H9 (cell line): ENCODE measurements around the gene SIRPD. TPM values are rescaled to one million over a fixed set of nuclear protein-coding genes. Genes with fewer than 3 reads are reported as not detected.

Experiments
- DNase-seq: peaks from one replicate; pipeline ENCODE4 v3.0.0-alpha.2; 2017
- H2AFZ ChIP-seq: one replicate; pipeline ENCODE4 v1.6.1; 2013; ENCODE audit warnings: mild to moderate bottlenecking, low read length, control low read depth, moderate library complexity
- H2AK5ac ChIP-seq: 2 replicates; pipeline ENCODE4 v1.6.1; 2013; ENCODE audit warnings: low read length, control low read depth, mixed read lengths; ENCODE audit not compliant: insufficient read length
- H2BK120ac ChIP-seq: one replicate; pipeline ENCODE4 v1.6.1; 2013; ENCODE audit warnings: low read depth, mild to moderate bottlenecking, low read length, control low read depth, inconsistent platforms; ENCODE audit not compliant: poor library complexity, severe bottlenecking
- H2BK12ac ChIP-seq: 2 replicates; pipeline ENCODE4 v1.6.1; 2013; ENCODE audit warnings: low read length, control low read depth, mixed read lengths, low read depth; ENCODE audit not compliant: insufficient read length
- H2BK15ac ChIP-seq: 2 replicates; pipeline ENCODE4 v1.6.1; 2013; ENCODE audit warnings: low read depth, low read length, control low read depth
- H2BK20ac ChIP-seq: one replicate; pipeline ENCODE4 v1.6.1; 2013; ENCODE audit warnings: low read depth, mild to moderate bottlenecking, low read length, control low read depth, inconsistent platforms; ENCODE audit not compliant: poor library complexity, severe bottlenecking
- H2BK5ac ChIP-seq: 2 replicates; pipeline ENCODE4 v1.6.1; 2013; ENCODE audit warnings: low read length, control low read depth, mixed read lengths; ENCODE audit not compliant: insufficient read length
- H3K14ac ChIP-seq: 2 replicates; pipeline ENCODE4 v1.6.1; 2013; ENCODE audit warnings: low read length, control low read depth; ENCODE audit not compliant: insufficient read depth
- H3K18ac ChIP-seq: 2 replicates; pipeline ENCODE4 v1.6.1; 2013; ENCODE audit warnings: low read depth, mild to moderate bottlenecking, mixed read lengths, low read length, control low read depth; ENCODE audit not compliant: insufficient read length
- H3K23ac ChIP-seq: 2 replicates; pipeline ENCODE4 v1.6.1; 2013; ENCODE audit warnings: low read length, control low read depth, mixed read lengths, low read depth; ENCODE audit not compliant: insufficient read length
- H3K23me2 ChIP-seq: 2 replicates; pipeline ENCODE4 v1.6.1; 2013; ENCODE audit warnings: low read depth, mild to moderate bottlenecking, mixed read lengths, low read length, control low read depth; ENCODE audit not compliant: insufficient read length, poor library complexity, severe bottlenecking
- H3K27ac ChIP-seq: 2 replicates; pipeline ENCODE4 v1.5.1; 2013; ENCODE audit warnings: low read length, control low read depth, mixed read lengths, low read depth; ENCODE audit not compliant: insufficient read length
- H3K27me3 ChIP-seq: 2 replicates; pipeline ENCODE4 v1.6.1; 2013; ENCODE audit warnings: low read length, control low read depth, inconsistent platforms; ENCODE audit not compliant: insufficient read depth
- H3K4ac ChIP-seq: 2 replicates; pipeline ENCODE4 v1.6.1; 2013; ENCODE audit warnings: low read depth, mild to moderate bottlenecking, control low read depth, inconsistent platforms, low read length, moderate library complexity
- H3K4me1 ChIP-seq: 2 replicates; pipeline ENCODE4 v1.6.1; 2013; ENCODE audit warnings: low read length, control low read depth, inconsistent platforms; ENCODE audit not compliant: insufficient read depth
- H3K4me2 ChIP-seq: 2 replicates; pipeline ENCODE4 v1.6.1; 2013; ENCODE audit warnings: low read length, control low read depth, mixed read lengths; ENCODE audit not compliant: insufficient read length, insufficient read depth
- H3K56ac ChIP-seq: 2 replicates; pipeline ENCODE4 v1.6.1; 2013; ENCODE audit warnings: low read depth, mild to moderate bottlenecking, mixed read lengths, low read length, control low read depth; ENCODE audit not compliant: insufficient read length
- H3K79me1 ChIP-seq: 2 replicates; pipeline ENCODE4 v1.6.1; 2013; ENCODE audit warnings: low read depth, mild to moderate bottlenecking, moderate library complexity, low read length, control low read depth, inconsistent platforms; ENCODE audit not compliant: insufficient read depth, poor library complexity, severe bottlenecking
- H3K79me2 ChIP-seq: 2 replicates; pipeline ENCODE4 v1.6.1; 2013; ENCODE audit warnings: low read length, control low read depth, inconsistent platforms; ENCODE audit not compliant: insufficient read depth
- H3K9ac ChIP-seq: 2 replicates; pipeline ENCODE4 v1.6.1; 2013; ENCODE audit warnings: low read length, control low read depth, mixed read lengths; ENCODE audit not compliant: insufficient read length; ENCODE audit errors: extremely low read depth
- H3K9me3 ChIP-seq: one replicate; pipeline ENCODE4 v1.6.1; 2013; ENCODE audit warnings: low read depth, low read length, inconsistent platforms; ENCODE audit not compliant: control insufficient read depth
- H3T11ph ChIP-seq: one replicate; pipeline ENCODE4 v1.6.1; 2013; ENCODE audit warnings: mild to moderate bottlenecking, low read length, control low read depth, inconsistent platforms
- H4K20me1 ChIP-seq: one replicate; pipeline ENCODE4 v1.6.1; 2013; ENCODE audit not compliant: control insufficient read depth, insufficient read length, insufficient read depth
- H4K5ac ChIP-seq: 2 replicates; pipeline ENCODE4 v1.6.1; 2013; ENCODE audit warnings: low read depth, mild to moderate bottlenecking, mixed read lengths, low read length, control low read depth; ENCODE audit not compliant: insufficient read length
- H4K8ac ChIP-seq: replicated peaks from 2 replicates; pipeline ENCODE4 v1.6.1; 2013; ENCODE audit warnings: low read length, control low read depth, mixed read lengths, low read depth; ENCODE audit not compliant: insufficient read length
- H4K91ac ChIP-seq: 2 replicates; pipeline ENCODE4 v1.6.1; 2013; ENCODE audit warnings: low read depth, mild to moderate bottlenecking, moderate library complexity, mixed read lengths, low read length, control low read depth; ENCODE audit not compliant: insufficient read length
- H3K27ac Mint-ChIP-seq, 3 experiments: 2 replicates in 2 of 3; 3 replicates in 1 of 3; pipeline ENCODE4 v1.8.0; 2020 to 2021; ENCODE audit warnings: mixed read lengths in 3 of 3, mild to moderate bottlenecking in 1 of 3, moderate library complexity in 1 of 3
- H3K27me3 Mint-ChIP-seq: 2 replicates; pipeline ENCODE4 v1.8.0; 2021; ENCODE audit warnings: low read depth, mild to moderate bottlenecking, moderate library complexity, mixed read lengths
- H3K36me3 Mint-ChIP-seq, 3 experiments: 2 replicates in 2 of 3; 3 replicates in 1 of 3; pipeline ENCODE4 v1.8.0; 2020 to 2021; ENCODE audit warnings: low read depth in 3 of 3, mixed read lengths in 3 of 3; ENCODE audit not compliant: insufficient read depth in 1 of 3
- H3K4me1 Mint-ChIP-seq, 2 experiments: 2 replicates each; pipeline ENCODE4 v1.8.0; 2020; ENCODE audit warnings: mixed read lengths in 2 of 2
- H3K4me3 Mint-ChIP-seq, 2 experiments: 2 replicates in 1 of 2; 3 replicates in 1 of 2; pipeline ENCODE4 v1.8.0; 2020 to 2021; ENCODE audit warnings: mild to moderate bottlenecking in 2 of 2, mixed read lengths in 2 of 2, moderate library complexity in 1 of 2
- H3K9me3 Mint-ChIP-seq, 2 experiments: 2 replicates in 1 of 2; 3 replicates in 1 of 2; pipeline ENCODE4 v1.8.0; 2020; ENCODE audit warnings: mild to moderate bottlenecking in 2 of 2, mixed read lengths in 2 of 2, moderate library complexity in 1 of 2
- WGBS: extraction: QIAGEN DNeasy Blood & Tissue Kit; methylation state at CpG from one replicate; pipeline ENCODE4 v1.1.7; 2013; ENCODE audit warnings: missing lambda C conversion rate, low lambda C conversion rate, mixed read lengths; ENCODE audit not compliant: insufficient read length; ENCODE audit errors: extremely low coverage; 5-methylcytosine and 5-hydroxymethylcytosine counted together
- total RNA-seq: library from RNA; stranded (reverse); gene quantifications from 2 replicates; pipeline ENCODE4 v1.2.1, GENCODE V29; 2021
- TF ChIP-seq, protein P1 (sequence below): fragments of 200-600 bp; sonication (generic); conservative IDR thresholded peaks from 3 replicates; pipeline ENCODE4 v1.8.0; 2021; ENCODE audit warnings: antibody characterized with exemption, mild to moderate bottlenecking

The SIRPD gene
- total RNA-seq, 1 experiment from 2014 or later: not detected

GRCh38 chr20:1567392-1568162, 10.1 kb upstream of the SIRPD start:
- no peak overlapping the region for H3K18ac ChIP-seq
- no peak overlapping the region for H2BK15ac ChIP-seq
- no peaks in the 10 kb centered on the region for H3K9me3 ChIP-seq
- H3K27me3 ChIP-seq: no peaks in the 10 kb centered on the region
- no peak overlapping the region for H3K14ac ChIP-seq
- Mint-ChIP-seq H3K9me3 (peaks cover 7 to 8% of the 10 kb centered on the region in 2 experiments), H3K27ac (no peak overlapping the region), H3K4me3 (no peak overlapping the region), H3K36me3 (no peaks in the 10 kb centered on the region), H3K4me1 (peaks cover 0 to 6% of the 10 kb centered on the region in 2 experiments; a peak in 1 of 4 replicates), H3K27me3 (peaks cover 13% of the 10 kb centered on the region)
- no peak overlapping the region for H4K5ac ChIP-seq
- no peak overlapping the region for H3K9ac ChIP-seq
- H3T11ph ChIP-seq: no peak overlapping the region
- no peak overlapping the region for H3K56ac ChIP-seq
- no peak overlapping the region for H2BK120ac ChIP-seq
- H2BK5ac ChIP-seq: no peak overlapping the region
- no peaks in the 10 kb centered on the region; the same call in 1 of the 2 replicates for H3K4me1 ChIP-seq
- no peak overlapping the region for H2BK12ac ChIP-seq
- no CpG with 5 or more reads among the region's 6 CpGs for WGBS
- H2AFZ ChIP-seq: no peak overlapping the region
- no peak for DNase-seq
- H3K4me2 ChIP-seq: no peak overlapping the region
- no peak overlapping the region for H3K23ac ChIP-seq
- H3K23me2 ChIP-seq: no peaks in the 10 kb centered on the region
- H3K79me2 ChIP-seq: no peaks in the 10 kb centered on the region
- H4K91ac ChIP-seq: no peak overlapping the region
- no peak overlapping the region for H2AK5ac ChIP-seq
- no peak overlapping the region for H3K4ac ChIP-seq
- H3K27ac ChIP-seq: no peak overlapping the region
- no peak overlapping the region for H4K8ac ChIP-seq
- H4K20me1 ChIP-seq: no peaks in the 10 kb centered on the region
- no peak overlapping the region for H2BK20ac ChIP-seq
- no peaks in the 10 kb centered on the region for H3K79me1 ChIP-seq
- TF ChIP-seq, protein P1, sequence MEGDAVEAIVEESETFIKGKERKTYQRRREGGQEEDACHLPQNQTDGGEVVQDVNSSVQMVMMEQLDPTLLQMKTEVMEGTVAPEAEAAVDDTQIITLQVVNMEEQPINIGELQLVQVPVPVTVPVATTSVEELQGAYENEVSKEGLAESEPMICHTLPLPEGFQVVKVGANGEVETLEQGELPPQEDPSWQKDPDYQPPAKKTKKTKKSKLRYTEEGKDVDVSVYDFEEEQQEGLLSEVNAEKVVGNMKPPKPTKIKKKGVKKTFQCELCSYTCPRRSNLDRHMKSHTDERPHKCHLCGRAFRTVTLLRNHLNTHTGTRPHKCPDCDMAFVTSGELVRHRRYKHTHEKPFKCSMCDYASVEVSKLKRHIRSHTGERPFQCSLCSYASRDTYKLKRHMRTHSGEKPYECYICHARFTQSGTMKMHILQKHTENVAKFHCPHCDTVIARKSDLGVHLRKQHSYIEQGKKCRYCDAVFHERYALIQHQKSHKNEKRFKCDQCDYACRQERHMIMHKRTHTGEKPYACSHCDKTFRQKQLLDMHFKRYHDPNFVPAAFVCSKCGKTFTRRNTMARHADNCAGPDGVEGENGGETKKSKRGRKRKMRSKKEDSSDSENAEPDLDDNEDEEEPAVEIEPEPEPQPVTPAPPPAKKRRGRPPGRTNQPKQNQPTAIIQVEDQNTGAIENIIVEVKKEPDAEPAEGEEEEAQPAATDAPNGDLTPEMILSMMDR: no peak
